NCI-H446 (cell line): ENCODE results near the gene RBPJL.

Source experiments
- DNase-seq, 2 experiments: peaks; one replicate each; lab custom pipeline; 2025; lab: John Stamatoyannopoulos, UW

The RBPJL gene

GRCh38 chr20:45293041-45294002 is 13.3 kb upstream of the RBPJL start:
- peak; percentile 84 to 87 for DNase-seq

GRCh38 chr20:45294003-45294368 is 12.7 kb upstream of the RBPJL start:
- no peak for DNase-seq

- no peak for DNase-seq
These were observed 12.0 kb upstream of the RBPJL start for GRCh38 chr20:45294659-45295058.

- DNase-seq: no peak
These were observed 8.7 kb upstream of the RBPJL start for GRCh38 chr20:45297786-45298497.

- no peak for DNase-seq
These were observed 6.9 kb upstream of the RBPJL start for GRCh38 chr20:45299786-45300185.

GRCh38 chr20:45300961-45301360 is 5.7 kb upstream of the RBPJL start:
- DNase-seq: peak in 1 of 2 experiments; percentile 45

GRCh38 chr20:45301824-45302271 is 4.8 kb upstream of the RBPJL start:
- no peak for DNase-seq

GRCh38 chr20:45303586-45304463 is 2.8 kb upstream of the RBPJL start:
- DNase-seq: no peak

- DNase-seq: no peak
These were observed 2.1 kb upstream of the RBPJL start for GRCh38 chr20:45304464-45304999.

- DNase-seq: no peak
These were observed 1.4 kb upstream of the RBPJL start for GRCh38 chr20:45305262-45305661.

- no peak for DNase-seq
These were observed 518 bp downstream of the RBPJL start for GRCh38 chr20:45307076-45307640.

GRCh38 chr20:45308117-45308778 is 1.6 kb downstream of the RBPJL start, which contains the start of gene MATN4:
Gene MATN4 (minus strand): TSS chr20:45308299. CDS start chr20:45305582, 2,717 bp downstream.
- DNase-seq: no peak

- DNase-seq: no peak
These were observed 2.4 kb downstream of the RBPJL start for GRCh38 chr20:45309075-45309474.

- DNase-seq: peak; percentile 26 to 81
These were observed 5.1 kb downstream of the RBPJL start for GRCh38 chr20:45311589-45312211.

- DNase-seq: no peak
These were observed 5.6 kb downstream of the RBPJL start for GRCh38 chr20:45312241-45312640.

- DNase-seq: no peak
These were observed 6.5 kb downstream of the RBPJL start for GRCh38 chr20:45313065-45313695.

GRCh38 chr20:45313943-45314342 is 7.3 kb downstream of the RBPJL start:
- DNase-seq: no peak

- no peak for DNase-seq
These were observed 9.0 kb downstream of the RBPJL start for GRCh38 chr20:45315672-45316071.

GRCh38 chr20:45316150-45317080 is 9.8 kb downstream of the RBPJL start:
- DNase-seq: no peak
